GM18951 (cell line): Measurements from ENCODE around the gene SEMA4B.

Experiments used
- POLR2A ChIP-seq: IDR thresholded peaks from 4 replicates; pipeline ENCODE4 v1.6.1; 2011; ENCODE audit warnings: mild to moderate bottlenecking; ENCODE audit not compliant: insufficient read length, insufficient read depth; ENCODE audit errors: extremely low read depth
- in situ Hi-C: fragments of 300-500 bp; cut with MboI; formaldehyde crosslinking; loops from one replicate; pipeline ENCODE4 v1.12.0; 2022; ENCODE audit warnings: low sequenced_read_pairs, mixed read lengths, inconsistent platforms; ENCODE audit not compliant: unreplicated experiment

The SEMA4B gene, protein sequence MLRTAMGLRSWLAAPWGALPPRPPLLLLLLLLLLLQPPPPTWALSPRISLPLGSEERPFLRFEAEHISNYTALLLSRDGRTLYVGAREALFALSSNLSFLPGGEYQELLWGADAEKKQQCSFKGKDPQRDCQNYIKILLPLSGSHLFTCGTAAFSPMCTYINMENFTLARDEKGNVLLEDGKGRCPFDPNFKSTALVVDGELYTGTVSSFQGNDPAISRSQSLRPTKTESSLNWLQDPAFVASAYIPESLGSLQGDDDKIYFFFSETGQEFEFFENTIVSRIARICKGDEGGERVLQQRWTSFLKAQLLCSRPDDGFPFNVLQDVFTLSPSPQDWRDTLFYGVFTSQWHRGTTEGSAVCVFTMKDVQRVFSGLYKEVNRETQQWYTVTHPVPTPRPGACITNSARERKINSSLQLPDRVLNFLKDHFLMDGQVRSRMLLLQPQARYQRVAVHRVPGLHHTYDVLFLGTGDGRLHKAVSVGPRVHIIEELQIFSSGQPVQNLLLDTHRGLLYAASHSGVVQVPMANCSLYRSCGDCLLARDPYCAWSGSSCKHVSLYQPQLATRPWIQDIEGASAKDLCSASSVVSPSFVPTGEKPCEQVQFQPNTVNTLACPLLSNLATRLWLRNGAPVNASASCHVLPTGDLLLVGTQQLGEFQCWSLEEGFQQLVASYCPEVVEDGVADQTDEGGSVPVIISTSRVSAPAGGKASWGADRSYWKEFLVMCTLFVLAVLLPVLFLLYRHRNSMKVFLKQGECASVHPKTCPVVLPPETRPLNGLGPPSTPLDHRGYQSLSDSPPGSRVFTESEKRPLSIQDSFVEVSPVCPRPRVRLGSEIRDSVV

DNA sequence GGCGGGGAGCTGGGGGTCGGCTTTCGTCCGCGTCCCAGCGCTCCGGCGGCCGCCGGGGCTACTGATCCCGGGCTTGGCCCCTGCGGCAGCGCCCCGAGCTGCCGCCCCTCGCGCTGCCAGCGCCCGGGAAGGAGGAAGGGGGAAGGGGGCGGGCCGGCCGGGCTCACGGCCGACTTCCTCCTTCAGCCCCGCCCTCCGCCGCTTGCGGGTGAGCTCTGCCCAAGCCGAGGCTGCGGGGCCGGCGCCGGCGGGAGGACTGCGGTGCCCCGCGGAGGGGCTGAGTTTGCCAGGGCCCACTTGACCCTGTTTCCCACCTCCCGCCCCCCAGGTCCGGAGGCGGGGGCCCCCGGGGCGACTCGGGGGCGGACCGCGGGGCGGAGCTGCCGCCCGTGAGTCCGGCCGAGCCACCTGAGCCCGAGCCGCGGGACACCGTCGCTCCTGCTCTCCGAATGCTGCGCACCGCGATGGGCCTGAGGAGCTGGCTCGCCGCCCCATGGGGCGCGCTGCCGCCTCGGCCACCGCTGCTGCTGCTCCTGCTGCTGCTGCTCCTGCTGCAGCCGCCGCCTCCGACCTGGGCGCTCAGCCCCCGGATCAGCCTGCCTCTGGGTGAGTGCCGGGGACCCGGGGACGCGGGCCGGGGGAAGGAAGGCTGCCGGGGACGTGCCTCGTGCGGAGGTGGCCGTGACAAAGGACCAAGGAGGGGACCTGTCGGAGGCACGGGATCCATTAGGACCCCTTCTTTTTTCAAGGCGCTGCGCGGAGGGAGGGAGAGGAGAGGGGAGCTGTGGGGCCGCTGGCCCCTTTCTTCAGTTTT is at the start of gene SEMA4B:
Gene SEMA4B, plus strand, starts transcription at position 201 of the 814 bp plus-strand sequence. Its CDS starts 249 bp downstream, at position 450.
- in situ Hi-C loops: no loop called here
- peak; percentile 85 for TF ChIP-seq POLR2A

DNA sequence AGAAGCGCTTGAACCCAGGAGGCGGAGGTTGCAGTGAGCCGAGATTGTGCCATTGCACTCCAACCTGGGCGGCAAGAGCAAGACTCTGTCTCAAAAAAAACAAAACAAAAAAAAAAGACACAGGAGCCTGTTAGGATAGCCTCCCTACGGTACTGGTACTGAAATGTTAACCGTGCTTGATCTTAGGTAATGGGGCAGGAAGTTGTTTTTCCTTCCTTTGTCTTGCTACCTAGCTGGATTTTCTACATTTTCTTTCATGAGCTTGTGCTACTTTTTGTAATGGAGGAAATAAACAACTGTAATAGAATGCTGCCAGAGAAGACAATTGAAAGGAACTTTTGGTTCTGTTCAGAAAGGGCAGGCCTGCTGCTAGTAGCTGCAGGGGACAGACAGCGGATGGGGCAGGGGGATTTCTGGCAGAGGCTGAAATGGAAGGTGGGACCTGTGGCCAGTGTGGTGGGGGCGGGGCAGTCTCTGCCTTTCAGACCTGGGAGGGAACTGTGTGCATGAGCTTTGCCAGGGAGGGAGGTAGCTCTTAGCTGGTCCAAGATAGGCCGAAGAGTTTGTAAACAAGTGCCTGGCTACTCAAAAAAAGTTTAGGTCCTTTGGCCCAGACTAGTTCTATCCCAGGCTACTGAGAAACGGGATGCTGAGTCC is 49.0 kb upstream of the SEMA4B start:
- in situ Hi-C loops: no loop called here
- TF ChIP-seq POLR2A: no peak

DNA sequence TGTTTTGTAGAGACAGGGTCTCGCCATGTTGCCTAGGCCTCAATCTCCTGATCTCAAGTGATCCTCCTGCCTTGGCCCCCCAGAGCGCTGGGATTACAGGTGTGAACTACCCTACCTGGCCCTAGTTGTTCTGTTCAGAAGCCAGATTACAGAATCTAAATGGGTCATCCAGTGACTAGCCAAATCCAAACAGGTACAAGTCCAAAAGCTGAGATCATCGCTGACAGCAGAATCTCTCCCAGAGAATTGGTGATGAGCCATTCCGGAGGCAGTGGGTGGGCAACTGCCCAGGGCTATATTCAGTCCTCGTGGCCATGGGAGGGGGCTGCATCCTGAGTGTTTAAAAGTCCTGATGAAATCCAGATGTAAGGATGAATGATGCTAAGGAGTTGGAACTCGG is 47.5 kb upstream of the SEMA4B start:
- in situ Hi-C loops: no loop called here
- no peak for TF ChIP-seq POLR2A

DNA sequence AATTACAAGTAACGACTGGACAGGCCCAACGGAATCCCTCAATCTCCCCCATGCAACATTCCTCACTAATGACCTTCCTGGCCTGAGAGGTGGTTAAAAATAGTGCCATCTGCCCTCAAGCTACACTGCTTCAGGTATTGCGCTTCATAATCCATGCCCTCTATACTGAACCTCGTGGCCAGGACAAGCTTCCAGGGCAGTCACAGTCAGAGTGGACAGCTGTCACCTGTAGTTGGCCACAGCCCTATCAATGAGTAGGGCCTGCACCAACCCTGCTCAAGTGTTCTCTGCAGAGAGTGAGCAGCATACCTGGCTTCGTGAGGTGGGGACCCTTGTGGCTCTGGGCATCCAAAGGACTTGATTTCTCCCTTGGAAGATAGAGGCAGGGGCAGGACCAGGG is 46.9 kb upstream of the SEMA4B start:
- no peak for TF ChIP-seq POLR2A
- in situ Hi-C loops: no loop called here

DNA sequence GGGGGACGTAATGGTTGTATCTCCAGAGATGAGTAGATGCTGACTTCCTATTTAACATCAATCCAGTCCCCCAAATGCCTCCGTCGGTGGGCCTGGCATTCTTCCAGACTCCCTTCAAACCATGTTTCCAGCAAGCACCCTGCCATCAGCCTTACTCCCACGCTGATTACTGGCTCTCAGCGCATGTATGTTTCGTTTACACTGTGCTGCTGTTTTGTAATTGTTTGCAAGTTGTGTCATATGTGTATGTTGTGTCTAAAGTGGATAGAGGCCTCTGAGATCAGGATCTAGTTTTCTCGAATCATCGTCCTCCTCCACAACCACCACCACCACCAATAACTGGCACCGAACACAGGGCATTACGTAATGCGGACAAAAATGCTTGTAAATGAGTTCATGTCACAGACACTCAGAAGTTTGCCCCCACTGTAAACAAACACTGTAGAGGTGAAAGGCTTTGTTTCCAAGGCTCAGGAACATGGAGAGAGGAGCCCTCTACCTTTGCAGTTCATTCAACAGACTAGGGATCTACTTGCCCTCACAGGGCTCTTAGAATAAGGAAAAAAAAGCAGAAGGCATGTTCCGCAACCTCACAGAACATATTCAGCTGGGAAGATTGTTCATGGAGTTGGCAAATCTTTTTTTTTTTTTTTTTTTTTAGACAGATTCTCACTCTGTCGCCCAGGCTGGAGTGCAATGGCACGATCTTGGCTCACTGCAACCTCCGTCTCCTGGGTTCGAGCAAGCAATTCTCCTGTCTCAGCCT is 46.1 kb upstream of the SEMA4B start:
- no peak for TF ChIP-seq POLR2A
- in situ Hi-C loops: no loop called here

DNA sequence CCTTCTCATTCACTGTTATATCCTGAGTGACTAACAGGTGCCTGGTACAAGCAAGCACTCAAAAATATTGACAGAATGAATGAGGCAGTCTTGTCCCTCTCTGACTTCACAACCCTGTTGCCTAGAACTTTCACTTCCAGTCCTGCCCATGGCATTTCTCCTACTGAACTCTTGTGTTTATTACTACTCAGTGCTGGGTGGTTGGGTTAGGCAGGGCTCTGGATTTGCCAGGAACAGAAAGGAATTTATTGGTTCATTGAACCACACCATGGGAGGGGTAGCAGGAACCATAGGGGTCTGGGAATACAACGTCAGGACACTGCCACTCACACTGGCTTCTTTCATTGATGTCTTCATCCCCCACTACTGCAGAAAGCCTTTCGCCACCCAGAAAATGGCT is 41.9 kb upstream of the SEMA4B start:
- in situ Hi-C loops: no loop called here

DNA sequence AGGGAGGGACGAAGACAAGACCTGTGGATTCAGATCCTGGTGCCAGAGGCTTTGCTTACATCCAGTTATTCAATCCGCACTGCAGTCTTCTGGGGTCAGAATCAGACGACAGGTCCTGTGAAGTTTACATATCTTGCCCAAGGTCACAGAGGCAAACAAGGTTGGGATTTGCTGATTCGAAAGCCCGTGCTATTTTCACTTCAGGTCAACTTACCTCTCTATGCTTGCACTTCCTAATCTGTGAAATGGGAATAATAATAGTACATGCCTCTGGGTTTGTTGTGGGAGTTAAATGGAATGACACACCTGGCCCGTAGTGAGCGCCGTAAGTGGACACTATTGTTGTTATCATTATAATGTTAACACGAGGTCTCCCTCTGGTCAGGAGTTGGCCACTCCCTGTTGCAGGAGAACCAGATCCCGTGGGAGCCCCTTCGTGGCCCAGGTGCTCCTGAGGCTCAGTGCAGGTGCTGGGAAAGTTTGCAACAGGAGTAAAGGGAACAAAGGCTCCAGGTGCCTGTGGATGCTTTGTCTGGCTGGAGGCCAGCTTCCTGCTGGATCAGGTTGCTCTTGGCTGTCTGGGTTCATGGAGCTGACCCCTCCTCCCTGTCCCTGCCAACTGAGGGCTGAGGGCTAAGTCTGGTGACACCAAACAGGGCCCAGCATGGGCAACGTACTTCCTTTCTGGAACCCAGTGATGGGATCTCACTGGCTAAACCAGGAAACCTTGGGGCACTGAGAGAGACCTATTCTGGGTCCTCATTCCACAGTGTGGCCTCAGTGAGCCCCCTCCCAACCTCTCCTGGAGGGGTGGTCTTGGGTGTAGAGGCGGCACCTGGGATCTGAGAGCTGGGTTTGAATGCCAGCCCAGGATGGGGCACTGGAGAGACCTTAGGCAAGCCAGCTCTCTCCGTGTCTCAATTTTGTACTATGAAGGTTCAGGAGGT is 40.1 kb upstream of the SEMA4B start:
- in situ Hi-C loops: loop anchor here (5.0 to 10.0 kb wide), 2 partner anchors 56 to 124 kb away; no protein-coding TSS in a partner anchor
- TF ChIP-seq POLR2A: no peak

More for the DNA sequence above, 41.9 kb upstream of the SEMA4B start:
- TF ChIP-seq POLR2A: no peak

DNA sequence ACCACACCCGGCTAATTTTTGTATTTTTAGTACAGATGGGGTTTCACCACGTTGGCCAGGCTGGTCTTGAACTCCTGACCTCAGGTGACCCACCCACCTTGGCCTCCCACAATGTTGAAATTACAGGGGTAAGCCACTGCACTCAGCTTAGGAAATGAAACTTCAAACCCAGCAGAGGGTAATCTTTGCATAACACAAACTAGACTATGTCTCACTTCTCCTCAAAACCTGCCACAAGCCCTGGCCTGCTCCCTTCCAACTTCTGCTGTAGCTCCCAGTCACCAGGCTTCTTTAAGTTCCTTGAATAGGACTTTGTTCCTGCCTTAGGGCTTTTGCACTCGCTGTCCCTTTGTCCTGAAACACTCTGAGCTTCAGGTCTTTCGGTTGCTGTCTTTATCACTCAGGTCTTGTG is 39.2 kb upstream of the SEMA4B start:
- in situ Hi-C loops: loop anchor here (5.0 to 10.0 kb wide), 2 partner anchors 55 to 123 kb away; no protein-coding TSS in a partner anchor
- TF ChIP-seq POLR2A: no peak

DNA sequence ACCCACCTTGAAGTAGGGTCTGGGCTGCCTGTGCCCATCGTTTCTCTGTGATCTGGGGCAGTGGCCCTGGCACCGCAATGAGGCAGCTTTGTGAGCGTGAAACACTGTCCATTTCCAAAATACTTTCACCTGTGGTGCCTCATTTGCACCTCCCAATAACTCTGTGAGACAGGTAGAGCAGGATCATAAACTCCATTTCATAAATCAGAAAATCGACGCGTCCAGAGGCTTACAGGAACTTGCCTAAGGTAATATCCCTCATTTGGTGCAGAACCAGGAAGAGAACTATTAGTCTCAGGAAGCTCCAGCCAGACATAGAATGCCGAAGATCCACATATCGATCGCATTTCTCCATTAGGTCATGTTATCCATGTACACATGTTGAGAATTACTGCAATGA is 38.2 kb upstream of the SEMA4B start:
- no peak for TF ChIP-seq POLR2A
- in situ Hi-C loops: loop anchor here (5.0 to 10.0 kb wide), 2 partner anchors 54 to 122 kb away; no protein-coding TSS in a partner anchor

DNA sequence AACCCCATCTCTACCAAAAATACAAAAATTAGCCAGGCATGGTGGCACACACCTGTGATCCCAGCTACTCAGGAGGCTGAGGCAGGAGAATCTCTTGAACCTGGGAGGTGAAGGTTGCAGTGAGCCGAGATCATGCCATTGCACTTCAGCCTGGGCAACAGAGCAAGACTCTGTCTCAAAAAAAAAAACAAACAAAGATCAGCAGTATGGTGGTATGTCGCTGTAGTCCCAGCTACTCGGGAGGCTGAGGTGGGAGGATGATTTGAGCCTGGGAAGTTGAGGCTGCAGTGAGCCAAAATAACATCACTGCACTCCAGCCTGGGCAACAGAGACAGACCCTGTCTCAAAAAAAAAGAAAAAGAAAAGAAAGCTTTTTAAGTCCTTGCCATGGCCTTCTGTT is 36.9 kb upstream of the SEMA4B start:
- in situ Hi-C loops: loop anchor here (5.0 to 10.0 kb wide), 2 partner anchors 53 to 121 kb away; no protein-coding TSS in a partner anchor

DNA sequence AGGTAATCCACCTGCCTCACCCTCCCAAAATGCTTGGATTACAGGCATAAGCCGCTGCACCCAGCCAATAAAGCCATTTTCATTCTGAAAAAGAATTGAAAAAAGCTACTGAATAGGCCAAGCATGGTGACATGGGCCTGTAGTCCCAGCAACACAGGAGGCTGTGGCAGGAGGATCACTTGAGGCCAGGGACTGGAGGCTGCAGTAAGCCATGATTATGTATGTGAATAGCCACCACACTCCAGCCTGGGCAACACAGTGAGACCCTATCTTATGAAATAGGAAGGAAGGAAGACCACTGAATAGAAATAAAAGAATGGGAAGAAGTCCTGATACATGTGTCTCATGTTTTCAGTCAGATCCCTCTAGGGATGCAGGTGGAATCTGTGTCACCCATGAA is 36.0 kb upstream of the SEMA4B start:
- in situ Hi-C loops: loop anchor here (10.0 kb wide), 1 partner anchor 120 kb away; no protein-coding TSS in a partner anchor
- no peak for TF ChIP-seq POLR2A
